H1 (cell line): ENCODE results near the gene PARD3. TPM values are rescaled to one million over a fixed set of nuclear protein-coding genes. Genes with fewer than 3 reads are reported as not detected.

ENCODE experiments used
- CTCF ChIA-PET: fragments of 300-600 bp; sonication (Branson Sonifier 250); formaldehyde crosslinking; loops from one replicate; lab custom pipeline; 2021; ENCODE audit not compliant: partially characterized antibody; lab: Charles Lee
- POLR2A ChIA-PET: fragments of 300-600 bp; sonication (Branson Sonifier 250); formaldehyde crosslinking; loops from one replicate; lab custom pipeline; 2021; ENCODE audit warnings: inconsistent platforms; ENCODE audit not compliant: partially characterized antibody; lab: Charles Lee
- DNase-seq, 2 experiments: peaks; one replicate each; pipeline versions ENCODE4 v3.0.0 to v3.0.0-alpha.2; 2010 to 2022; ENCODE audit warnings: low spot score in 2 of 2, low read depth in 1 of 2, mixed read lengths in 1 of 2
- FAIRE-seq: peaks from 2 replicates; lab custom pipeline; 2011; peaks lifted over from hg19 to GRCh38; lab: Jason Lieb, UNC
- H2AFZ ChIP-seq: 2 replicates; pipeline ENCODE4 v1.8.1; 2012; ENCODE audit warnings: low read length, inconsistent platforms
- H2AK5ac ChIP-seq: 2 replicates; pipeline ENCODE4 v1.6.1; 2013; ENCODE audit warnings: low read depth, low read length
- H2BK120ac ChIP-seq: replicated peaks from 2 replicates; pipeline ENCODE3; 2013; ENCODE audit warnings: low read depth, low read length, inconsistent platforms
- H2BK12ac ChIP-seq: 2 replicates; pipeline ENCODE4 v1.6.1; 2013; ENCODE audit warnings: low read depth, low read length
- H2BK15ac ChIP-seq: 2 replicates; pipeline ENCODE4 v1.6.1; 2013; ENCODE audit warnings: low read length
- H2BK20ac ChIP-seq: 2 replicates; pipeline ENCODE4 v1.6.1; 2013; ENCODE audit warnings: low read length
- H2BK5ac ChIP-seq: 2 replicates; pipeline ENCODE4 v1.6.1; 2013; ENCODE audit warnings: low read depth, low read length
- H3K14ac ChIP-seq: 2 replicates; pipeline ENCODE4 v1.6.1; 2013; ENCODE audit warnings: inconsistent platforms; ENCODE audit not compliant: insufficient read length
- H3K18ac ChIP-seq: 2 replicates; pipeline ENCODE4 v1.6.1; 2013; ENCODE audit warnings: low read length; ENCODE audit errors: extremely low read depth
- H3K23ac ChIP-seq: 2 replicates; pipeline ENCODE4 v1.6.1; 2013; ENCODE audit warnings: inconsistent platforms; ENCODE audit not compliant: insufficient read length
- H3K23me2 ChIP-seq: 2 replicates; pipeline ENCODE4 v1.6.1; 2013; ENCODE audit warnings: low read depth, low read length
- H3K27ac ChIP-seq: 2 replicates; pipeline ENCODE4 v1.6.1; 2011; ENCODE audit warnings: low read depth, low read length, inconsistent platforms
- H3K27me3 ChIP-seq, 4 experiments: replicated peaks in 1 of 4; 1 replicate in 1 of 4; 2 replicates in 3 of 4; pipeline versions ENCODE4 v1.6.1 to v1.8.1; 2011 to 2013; ENCODE audit warnings: low read length in 3 of 4, mild to moderate bottlenecking in 3 of 4, inconsistent platforms in 2 of 4, mixed read lengths in 2 of 4, moderate library complexity in 1 of 4; ENCODE audit not compliant: control insufficient read depth in 3 of 4, insufficient read depth in 3 of 4; ENCODE audit errors: extremely low read depth in 1 of 4
- H3K36me3 ChIP-seq, 4 experiments: 2 replicates each; pipeline versions ENCODE4 v1.6.1 to v1.8.1; 2011 to 2013; ENCODE audit warnings: mild to moderate bottlenecking in 4 of 4, low read length in 3 of 4, moderate library complexity in 2 of 4, control low read depth in 1 of 4, inconsistent platforms in 1 of 4; ENCODE audit not compliant: insufficient read depth in 4 of 4, control insufficient read depth in 2 of 4
- H3K4ac ChIP-seq: replicated peaks from 2 replicates; pipeline ENCODE3; 2013; ENCODE audit warnings: low read length, low read depth, mixed read lengths, inconsistent platforms; ENCODE audit not compliant: insufficient read length
- H3K4me1 ChIP-seq, 4 experiments: replicated peaks in 1 of 4; 1 replicate in 1 of 4; 2 replicates in 3 of 4; pipeline versions ENCODE4 v1.6.1 to v1.8.1; 2011 to 2013; ENCODE audit warnings: low read length in 3 of 4, inconsistent platforms in 2 of 4, mixed read lengths in 1 of 4; ENCODE audit not compliant: insufficient read depth in 4 of 4, control insufficient read depth in 3 of 4
- H3K4me2 ChIP-seq, 2 experiments: 2 replicates each; pipeline versions ENCODE4 v1.6.1 to v1.8.1; 2011 to 2013; ENCODE audit warnings: low read depth in 2 of 2, low read length in 2 of 2, control low read depth in 1 of 2, inconsistent platforms in 1 of 2, mild to moderate bottlenecking in 1 of 2; ENCODE audit not compliant: insufficient read depth in 1 of 2
- H3K4me3 ChIP-seq, 4 experiments: fragments of 200-600, 300-600 bp in 1 of 4; sonication (generic), shearing (Covaris generic), sonication (Bioruptor Twin) in 1 of 4; 2 replicates each; pipeline versions ENCODE4 v1.5.1 to v1.8.1; 2011 to 2016; ENCODE audit warnings: low read length in 4 of 4, low read depth in 3 of 4, control low read depth in 2 of 4, inconsistent platforms in 2 of 4, mild to moderate bottlenecking in 2 of 4, mixed read lengths in 1 of 4, moderate library complexity in 1 of 4; ENCODE audit not compliant: insufficient read depth in 2 of 4; ENCODE audit errors: extremely low read depth in 1 of 4
- H3K56ac ChIP-seq: replicated peaks from 2 replicates; pipeline ENCODE3; 2013; ENCODE audit warnings: low read depth, mild to moderate bottlenecking, mixed read lengths, low read length, inconsistent platforms; ENCODE audit not compliant: insufficient read length
- H3K79me1 ChIP-seq: 2 replicates; pipeline ENCODE4 v1.6.1; 2013; ENCODE audit warnings: low read depth, low read length, control low read depth
- H3K79me2 ChIP-seq, 2 experiments: 2 replicates each; pipeline versions ENCODE4 v1.6.1 to v1.8.1; 2012 to 2013; ENCODE audit warnings: low read length in 2 of 2, mild to moderate bottlenecking in 2 of 2, inconsistent platforms in 1 of 2; ENCODE audit not compliant: insufficient read depth in 2 of 2, control insufficient read depth in 1 of 2
- H3K9ac ChIP-seq, 4 experiments: replicated peaks in 1 of 4; 1 replicate in 1 of 4; 2 replicates in 3 of 4; pipeline versions ENCODE4 v1.6.1 to v1.8.1; 2011 to 2013; ENCODE audit warnings: low read depth in 3 of 4, low read length in 3 of 4, control low read depth in 2 of 4, mild to moderate bottlenecking in 2 of 4, moderate library complexity in 2 of 4, inconsistent platforms in 1 of 4; ENCODE audit errors: extremely low read depth in 1 of 4
- H3K9me3 ChIP-seq, 2 experiments: 2 replicates each; pipeline versions ENCODE4 v1.6.1 to v1.8.1; 2012 to 2013; ENCODE audit warnings: mild to moderate bottlenecking in 2 of 2, moderate library complexity in 2 of 2, control low read depth in 1 of 2, inconsistent platforms in 1 of 2, low read depth in 1 of 2, low read length in 1 of 2, mixed read lengths in 1 of 2; ENCODE audit not compliant: insufficient read depth in 2 of 2
- H4K20me1 ChIP-seq, 2 experiments: replicated peaks in 1 of 2; 2 replicates each; pipeline versions ENCODE3 to v1.8.1; 2011 to 2013; ENCODE audit warnings: inconsistent platforms in 2 of 2, low read length in 2 of 2, mild to moderate bottlenecking in 1 of 2; ENCODE audit not compliant: insufficient read depth in 2 of 2, control insufficient read depth in 1 of 2
- H4K5ac ChIP-seq: 2 replicates; pipeline ENCODE4 v1.6.1; 2013; ENCODE audit warnings: low read length, low read depth, mixed read lengths, inconsistent platforms; ENCODE audit not compliant: insufficient read length
- H4K8ac ChIP-seq: 2 replicates; pipeline ENCODE4 v1.8.0; 2013; ENCODE audit warnings: mild to moderate bottlenecking, moderate library complexity, low read length, inconsistent platforms; ENCODE audit not compliant: insufficient read depth; ENCODE audit errors: extremely low read depth
- H4K91ac ChIP-seq: replicated peaks from 2 replicates; pipeline ENCODE3; 2013; ENCODE audit warnings: low read length, mixed read lengths, inconsistent platforms; ENCODE audit not compliant: insufficient read length
- ATF3 ChIP-seq: IDR thresholded peaks from 2 replicates; pipeline ENCODE4 v1.6.1; 2011; ENCODE audit warnings: low read depth, mild to moderate bottlenecking, low read length; ENCODE audit not compliant: insufficient read depth
- BRCA1 ChIP-seq: IDR thresholded peaks from 2 replicates; pipeline ENCODE4 v1.6.1; 2012; ENCODE audit warnings: low read depth, low read length, improper control_type of control experiment
- CBX5 ChIP-seq: fragments of 300-800, 300-1000 bp; sonication (generic); IDR thresholded peaks from 2 replicates; pipeline ENCODE4 v1.7.1; 2016; ENCODE audit warnings: antibody characterized with exemption, low read length, low read depth
- EZH2 ChIP-seq: fragments of 200-600 bp; sonication (generic); IDR thresholded peaks from 2 replicates; pipeline ENCODE4 v1.7.1; 2012; ENCODE audit warnings: low read depth, mild to moderate bottlenecking, moderate library complexity, low read length, inconsistent platforms; ENCODE audit not compliant: severe bottlenecking
- GTF2F1 ChIP-seq: IDR thresholded peaks from 2 replicates; pipeline ENCODE4 v1.6.1; 2012; ENCODE audit warnings: low read depth, low read length, improper control_type of control experiment, borderline replicate concordance
- MAX ChIP-seq: IDR thresholded peaks from 2 replicates; pipeline ENCODE4 v1.6.1; 2012; ENCODE audit warnings: inconsistent platforms
- RAD21 ChIP-seq, 2 experiments: IDR thresholded peaks in 1 of 2; conservative IDR thresholded peaks in 1 of 2; 2 replicates each; pipeline ENCODE4 v1.6.1; 2011; ENCODE audit warnings: low read depth in 2 of 2, low read length in 2 of 2, improper control_type of control experiment in 1 of 2, inconsistent platforms in 1 of 2, mild to moderate bottlenecking in 1 of 2, moderate library complexity in 1 of 2
- SAP30 ChIP-seq: fragments of 300-600 bp; sonication (generic); IDR thresholded peaks from 2 replicates; pipeline ENCODE4 v1.7.1; 2012; ENCODE audit warnings: low read length, moderate library complexity, mild to moderate bottlenecking, inconsistent platforms; ENCODE audit not compliant: insufficient read depth, insufficient replicate concordance
- WGBS, 2 experiments: shearing (Covaris generic) in 1 of 2; methylation state at CpG; one replicate each; pipeline versions ENCODE4 v1.1.6 to v1.1.7; 2013 to 2015; ENCODE audit warnings: low lambda C conversion rate in 2 of 2, mixed read lengths in 2 of 2, inconsistent platforms in 1 of 2, low coverage in 1 of 2, missing lambda C conversion rate in 1 of 2; ENCODE audit not compliant: insufficient replicate concordance in 2 of 2, insufficient coverage in 1 of 2, insufficient read length in 1 of 2; ENCODE audit errors: extremely low coverage in 1 of 2, missing lambda C conversion rate in 1 of 2; 5-methylcytosine and 5-hydroxymethylcytosine counted together
- polyA plus RNA-seq, 7 experiments: library from polyadenylated mRNA; depleted of rRNA in 3 of 7; stranded (reverse) in 5 of 7; unstranded in 2 of 7; fragments of >200 nt in 5 of 7; fragments of 200-250 nt in 2 of 7; gene quantifications; 1 replicate in 5 of 7; 2 replicates in 1 of 7; 4 replicates in 1 of 7; pipeline versions ENCODE4 v1.2.1 to v1.2.3, GENCODE V29; 2011 to 2013; ENCODE audit warnings: missing spikeins in 2 of 7, mixed read lengths in 2 of 7
- total RNA-seq: library from RNA; stranded (reverse); fragmentation: NEBNext Ultra II Directional; extraction: Animal tissue kit (Norgen Biotek cat#: 25700); gene quantifications from 2 replicates; pipeline ENCODE4 v1.2.1, GENCODE V29; 2021

PARD3 gene
- total and polyA plus RNA-seq, 2 of the 8 experiments (the other 6 are each of a cell fraction or from before 2014, with no cell fraction given) = 19.7 to 49.1 TPM

- Histone ChIP-seq H3K4me2 (no peak overlapping the region), H3K27me3 (0 out of 7 replicates have a peak, but pooled peaks cover 0 to 2% (median 0%) of the 10 kb centered on the region in 4 experiments), H3K9ac (no peak overlapping the region), H3K36me3 (no peaks in the 10 kb centered on the region), H4K91ac (no peak overlapping the region), H2BK12ac (no peak overlapping the region), H3K18ac (no peak overlapping the region), H3K9me3 (no peaks in the 10 kb centered on the region), H3K56ac (no peak overlapping the region), H2AK5ac (no peak overlapping the region), H3K79me2 (no peaks in the 10 kb centered on the region), H2BK120ac (no peak overlapping the region), H3K4me3 (no peak overlapping the region), H2BK15ac (no peak overlapping the region; the same call in 1 of the 2 replicates), H4K8ac (no peak overlapping the region), H3K23me2 (no peaks in the 10 kb centered on the region), H2BK20ac (no peak overlapping the region), H4K5ac (no peak overlapping the region), H3K4ac (no peak overlapping the region), H4K20me1 (no peaks in the 10 kb centered on the region), H2BK5ac (no peak overlapping the region), H3K27ac (no peak overlapping the region), H3K23ac (no peak overlapping the region), H2AFZ (no peak overlapping the region), H3K14ac (no peak overlapping the region), H3K79me1 (no peaks in the 10 kb centered on the region), H3K4me1 (peaks cover 3 to 13% (median 5%) of the 10 kb centered on the region in 4 experiments; a peak in 5 of 7 replicates)
- TF ChIP-seq SAP30 = no peak
- TF ChIP-seq EZH2 = no peak
- no peak for TF ChIP-seq GTF2F1
- no peak for TF ChIP-seq BRCA1
- no peak for TF ChIP-seq MAX
- TF ChIP-seq RAD21 (IDR thresholded peaks at IDR 0.05 in 1 of 2, conservative IDR thresholded peaks at IDR 0.05 in 1 of 2; ENCODE audit: low read depth in 2 of 2, low read length in 2 of 2) = no peak
- TF ChIP-seq CBX5 = no peak
- no peak for TF ChIP-seq ATF3
- 83% methylated on average over 4 of the region's 4 CpGs; no CpG with 5 or more reads in 1 of the 2 experiments for WGBS, 2 experiments
- CTCF ChIA-PET = interaction anchor here (0.6 to 1.8 kb wide), 7 partner anchors 9 to 390 kb away, joined by 3 to 4 read pairs (median 3); no protein-coding TSS in a partner anchor
- no peak for FAIRE-seq
- no peak for DNase-seq
- POLR2A ChIA-PET = no interaction called here
Measured at GRCh38 chr10:34251177-34251576, 563.9 kb downstream of the PARD3 start.
